Measurements from ENCODE around the gene TMEM140. TPM values are rescaled to one million over a fixed set of nuclear protein-coding genes. Genes with fewer than 3 reads are reported as not detected.
A peak's percentile ranks its signal among the peaks of the same experiment; 100 is the strongest.

The TMEM140 gene
- total RNA-seq, 3 donors from 2014 or later (not counting 1 experiment from before 2014, with no cell fraction given): 60.0 to 81.7 (median 76.9) TPM

DNA sequence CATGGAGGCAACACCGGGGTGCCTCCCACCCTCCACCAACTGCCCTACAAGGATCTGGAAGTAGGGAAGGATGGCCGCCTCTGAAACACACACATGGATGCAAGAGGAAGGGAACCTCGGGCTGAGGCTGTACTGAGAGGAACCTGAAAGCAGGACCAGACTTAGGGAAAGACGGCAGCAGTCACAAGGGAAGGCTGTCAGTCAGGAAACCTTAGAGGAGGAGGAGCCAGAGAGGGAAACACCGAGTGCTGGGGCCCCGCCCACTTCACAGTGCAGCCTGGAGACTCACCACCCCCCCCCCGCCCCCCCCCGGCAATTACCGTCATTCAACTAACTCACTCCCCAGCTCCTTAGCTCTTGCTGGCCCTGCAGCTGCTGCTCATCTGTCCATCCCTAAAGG lies 20.1 kb downstream of the TMEM140 start:
- H3K9me3 ChIP-seq (ENCODE audit: control insufficient read depth, insufficient read depth, low read length): no peaks in the 10 kb centered on the region
- peak overlapping the region; percentile 96 for H3K27ac Mint-ChIP-seq
- peak overlapping the region; percentile 91 for H3K27ac ChIP-seq (ENCODE audit: low read length)
- intact Hi-C loops (cut with micrococcal nuclease): no loop called here
- TF ChIP-seq, protein P1, sequence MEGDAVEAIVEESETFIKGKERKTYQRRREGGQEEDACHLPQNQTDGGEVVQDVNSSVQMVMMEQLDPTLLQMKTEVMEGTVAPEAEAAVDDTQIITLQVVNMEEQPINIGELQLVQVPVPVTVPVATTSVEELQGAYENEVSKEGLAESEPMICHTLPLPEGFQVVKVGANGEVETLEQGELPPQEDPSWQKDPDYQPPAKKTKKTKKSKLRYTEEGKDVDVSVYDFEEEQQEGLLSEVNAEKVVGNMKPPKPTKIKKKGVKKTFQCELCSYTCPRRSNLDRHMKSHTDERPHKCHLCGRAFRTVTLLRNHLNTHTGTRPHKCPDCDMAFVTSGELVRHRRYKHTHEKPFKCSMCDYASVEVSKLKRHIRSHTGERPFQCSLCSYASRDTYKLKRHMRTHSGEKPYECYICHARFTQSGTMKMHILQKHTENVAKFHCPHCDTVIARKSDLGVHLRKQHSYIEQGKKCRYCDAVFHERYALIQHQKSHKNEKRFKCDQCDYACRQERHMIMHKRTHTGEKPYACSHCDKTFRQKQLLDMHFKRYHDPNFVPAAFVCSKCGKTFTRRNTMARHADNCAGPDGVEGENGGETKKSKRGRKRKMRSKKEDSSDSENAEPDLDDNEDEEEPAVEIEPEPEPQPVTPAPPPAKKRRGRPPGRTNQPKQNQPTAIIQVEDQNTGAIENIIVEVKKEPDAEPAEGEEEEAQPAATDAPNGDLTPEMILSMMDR (IDR thresholded peaks at IDR 0.05): no peak
- H3K9me3 Mint-ChIP-seq: no peaks in the 10 kb centered on the region
- peak in 1 of 2 donors; percentile 64 for DNase-seq
- no peak for ATAC-seq
- no peaks in the 10 kb centered on the region for H3K36me3 Mint-ChIP-seq
- no peak overlapping the region for H3K4me3 Mint-ChIP-seq
- H3K4me3 ChIP-seq (ENCODE audit: low read length): no peak overlapping the region
- no peaks in the 10 kb centered on the region for H3K27me3 ChIP-seq (ENCODE audit: control insufficient read depth, insufficient read depth, low read length)
- H3K36me3 ChIP-seq (ENCODE audit: control insufficient read depth, insufficient read depth, low read length): peaks cover 38% of the 10 kb centered on the region
- 60% methylated on average over 3 of the region's 9 CpGs for WGBS (ENCODE audit: insufficient coverage)
- no peaks in the 10 kb centered on the region for H3K27me3 Mint-ChIP-seq (ENCODE audit: low read depth in 2 of 2)
- peaks cover 42 to 46% of the 10 kb centered on the region in 2 donors for H3K4me1 Mint-ChIP-seq
- peaks cover 49% of the 10 kb centered on the region for H3K4me1 ChIP-seq (ENCODE audit: control insufficient read depth, insufficient read depth, low read length)

- no peak overlapping the region for H3K4me3 ChIP-seq (ENCODE audit: low read length)
- H3K27ac Mint-ChIP-seq: peak overlapping the region; percentile 96
- H3K4me3 Mint-ChIP-seq: peak overlapping the region; percentile 94
- H3K4me1 ChIP-seq (ENCODE audit: control insufficient read depth, insufficient read depth, low read length): peaks cover 49% of the 10 kb centered on the region
- peaks cover 41 to 46% of the 10 kb centered on the region in 2 donors for H3K4me1 Mint-ChIP-seq
- H3K9me3 Mint-ChIP-seq: no peaks in the 10 kb centered on the region
- 91% methylated on average over 13 of the region's 13 CpGs for WGBS (ENCODE audit: insufficient coverage)
- DNase-seq (no peak), ATAC-seq (no peak)
- no peaks in the 10 kb centered on the region for H3K9me3 ChIP-seq (ENCODE audit: control insufficient read depth, insufficient read depth, low read length)
- H3K27me3 ChIP-seq (ENCODE audit: control insufficient read depth, insufficient read depth, low read length): no peaks in the 10 kb centered on the region
- peak overlapping the region; percentile 91 for H3K27ac ChIP-seq (ENCODE audit: low read length)
- peaks cover 37% of the 10 kb centered on the region for H3K36me3 ChIP-seq (ENCODE audit: control insufficient read depth, insufficient read depth, low read length)
- TF ChIP-seq, protein P1 (IDR thresholded peaks at IDR 0.05): no peak
- no peaks in the 10 kb centered on the region for H3K27me3 Mint-ChIP-seq (ENCODE audit: low read depth in 2 of 2)
- H3K36me3 Mint-ChIP-seq: no peaks in the 10 kb centered on the region
- intact Hi-C loops (cut with micrococcal nuclease): no loop called here
These were observed 20.7 kb downstream of the TMEM140 start for GRCh38 chr7:135168489-135169140.

DNA sequence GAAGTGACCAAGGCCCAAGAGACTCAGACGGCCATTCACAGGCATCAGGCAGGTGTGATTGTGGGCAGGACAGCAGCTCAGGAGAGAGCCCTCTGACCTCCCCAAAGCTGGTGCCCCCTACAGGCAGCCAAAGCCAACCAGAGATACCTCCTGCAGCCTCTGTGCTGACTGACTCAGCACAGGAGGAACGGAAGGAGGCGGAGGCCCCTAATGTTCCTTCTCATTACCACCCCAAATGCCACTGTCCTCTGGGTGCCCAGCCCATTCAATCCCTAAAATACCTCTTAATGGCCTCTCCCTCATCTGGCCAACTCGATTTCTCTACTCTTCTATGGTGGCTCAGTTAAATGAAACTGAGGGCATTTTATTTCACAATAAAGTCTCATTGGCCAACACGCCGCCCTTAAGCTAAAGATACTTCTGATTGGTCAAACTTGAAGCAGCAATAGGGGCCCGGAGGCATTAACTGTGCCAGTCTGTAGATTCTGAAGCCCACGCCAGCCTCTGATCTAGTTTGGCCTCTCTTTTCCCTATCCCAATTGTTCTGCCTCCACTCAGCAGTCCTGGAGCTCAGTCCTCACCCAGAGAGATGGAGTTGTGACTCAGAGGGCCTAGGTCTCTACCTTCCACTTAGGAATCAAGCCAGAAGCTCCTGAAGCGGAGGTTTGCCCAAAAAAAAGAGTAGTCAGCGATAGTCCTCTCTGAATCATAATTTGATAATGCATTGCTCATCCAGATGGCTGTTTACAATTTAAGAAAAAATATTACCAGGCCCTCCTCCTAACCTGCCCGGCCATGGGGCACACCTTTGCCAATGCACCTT lies 21.5 kb downstream of the TMEM140 start:
- peaks cover 49% of the 10 kb centered on the region for H3K4me1 ChIP-seq (ENCODE audit: control insufficient read depth, insufficient read depth, low read length)
- peak overlapping the region; percentile 70 for H3K4me3 ChIP-seq (ENCODE audit: low read length)
- peak overlapping the region; percentile 91 for H3K27ac ChIP-seq (ENCODE audit: low read length)
- H3K27ac Mint-ChIP-seq: peak overlapping the region; percentile 96
- H3K4me3 Mint-ChIP-seq: peak overlapping the region; percentile 94
- DNase-seq (peak in 1 of 2 donors; percentile 76), ATAC-seq (peak in 2 of 3 donors; percentile 22 to 47)
- TF ChIP-seq, protein P1 (IDR thresholded peaks at IDR 0.05): peak; percentile 45
- H3K9me3 Mint-ChIP-seq: no peaks in the 10 kb centered on the region
- peaks cover 33% of the 10 kb centered on the region for H3K36me3 ChIP-seq (ENCODE audit: control insufficient read depth, insufficient read depth, low read length)
- peaks cover 35 to 42% of the 10 kb centered on the region in 2 donors for H3K4me1 Mint-ChIP-seq
- H3K27me3 ChIP-seq (ENCODE audit: control insufficient read depth, insufficient read depth, low read length): no peaks in the 10 kb centered on the region
- no peaks in the 10 kb centered on the region for H3K36me3 Mint-ChIP-seq
- WGBS (ENCODE audit: insufficient coverage): 50% methylated on average over 10 of the region's 11 CpGs
- intact Hi-C loops (cut with micrococcal nuclease): no loop called here
- no peaks in the 10 kb centered on the region for H3K27me3 Mint-ChIP-seq (ENCODE audit: low read depth in 2 of 2)
- H3K9me3 ChIP-seq (ENCODE audit: control insufficient read depth, insufficient read depth, low read length): no peaks in the 10 kb centered on the region

Measured in natural killer cell (primary cell).